Right renal cortex interstitium (tissue), 3 donors: ENCODE data around the gene PHF21B. TPM values are rescaled to one million over a fixed set of nuclear protein-coding genes. Genes with fewer than 3 reads are reported as not detected.
A peak's percentile ranks its signal among the peaks of the same experiment; 100 is the strongest.
"Not testable (repeated sequence)": the region's sequence is repeated elsewhere in the genome, so short reads cannot be mapped to it uniquely, and the experiment has no call there.

ENCODE experiments used
- DNase-seq, 3 donors: peaks; one replicate each; pipeline ENCODE4 v3.0.0-alpha.2; 2013; ENCODE audit warnings: low read depth in 3 of 3, low spot score in 2 of 3
- polyA plus RNA-seq, 3 donors: library from polyadenylated mRNA; unstranded; fragments of 120-200 nt; gene quantifications; one replicate each; pipeline ENCODE4 v1.2.1, GENCODE V29; 2013; ENCODE audit not compliant: insufficient read length in 3 of 3

The PHF21B gene
- 1 to 10 TPM; 3.0 to 4.2 (median 3.1) TPM for polyA plus RNA-seq

- DNase-seq: peak in 2 of 3 donors; percentile 60 to 65
Measured at GRCh38 chr22:45009606-45010531, at the start of gene PHF21B. TSS of gene PHF21B (minus strand) at chr22:45010005. CDS start at chr22:45009549, 456 bp downstream.

- no peak for DNase-seq
Measured at GRCh38 chr22:45059296-45059695, 49.5 kb upstream of the PHF21B start.

GRCh38 chr22:45058622-45058912, 48.8 kb upstream of the PHF21B start:
- DNase-seq: no peak

- no peak for DNase-seq
Measured at GRCh38 chr22:45055936-45056335, 46.1 kb upstream of the PHF21B start.

DNA sequence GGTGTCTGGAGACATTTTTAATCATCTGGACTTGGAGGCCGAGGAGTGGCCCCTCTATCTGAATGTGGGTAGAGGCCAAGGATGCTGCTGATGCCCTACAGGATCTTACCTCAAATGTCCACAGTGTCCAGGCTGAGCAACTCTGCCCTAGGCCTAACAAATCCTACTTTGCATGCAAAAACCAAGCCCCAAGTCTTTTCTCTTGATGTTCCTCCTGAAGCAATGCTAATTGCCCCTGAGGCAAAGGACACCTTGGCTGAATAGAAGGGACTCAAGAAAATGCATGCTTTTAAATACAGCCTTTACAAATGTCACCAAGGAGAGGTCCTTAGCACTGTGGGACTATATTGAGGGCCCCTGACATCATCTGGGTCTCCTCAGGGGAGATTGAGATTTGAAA, 43.8 kb upstream of the PHF21B start:
- DNase-seq: no peak

GRCh38 chr22:45053094-45053493, 43.3 kb upstream of the PHF21B start:
- no peak for DNase-seq

- not testable (repeated sequence) for DNase-seq
Measured at GRCh38 chr22:45052665-45053064, 42.9 kb upstream of the PHF21B start.

DNA sequence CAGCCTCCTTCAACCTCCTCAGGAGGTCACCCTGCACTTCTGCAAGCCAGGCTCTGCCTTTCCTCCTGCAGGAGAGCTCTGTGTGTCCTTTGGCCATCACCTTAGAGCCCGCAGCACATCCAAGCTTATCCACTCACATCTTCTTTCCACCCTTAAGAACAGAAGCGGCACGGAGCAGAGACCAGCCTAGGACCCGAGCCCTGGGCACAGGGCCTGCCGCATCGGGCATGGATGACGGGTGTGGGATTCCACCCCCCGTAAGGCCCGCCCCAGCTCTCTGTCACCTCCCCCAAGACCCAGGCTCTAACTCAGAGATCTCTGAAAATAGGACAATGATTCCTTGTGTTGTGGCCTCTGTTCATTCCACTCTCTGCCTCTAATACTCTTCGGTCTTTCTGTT, 42.1 kb upstream of the PHF21B start:
- no peak for DNase-seq

GRCh38 chr22:45051419-45051818, 41.6 kb upstream of the PHF21B start:
- no peak for DNase-seq

DNA sequence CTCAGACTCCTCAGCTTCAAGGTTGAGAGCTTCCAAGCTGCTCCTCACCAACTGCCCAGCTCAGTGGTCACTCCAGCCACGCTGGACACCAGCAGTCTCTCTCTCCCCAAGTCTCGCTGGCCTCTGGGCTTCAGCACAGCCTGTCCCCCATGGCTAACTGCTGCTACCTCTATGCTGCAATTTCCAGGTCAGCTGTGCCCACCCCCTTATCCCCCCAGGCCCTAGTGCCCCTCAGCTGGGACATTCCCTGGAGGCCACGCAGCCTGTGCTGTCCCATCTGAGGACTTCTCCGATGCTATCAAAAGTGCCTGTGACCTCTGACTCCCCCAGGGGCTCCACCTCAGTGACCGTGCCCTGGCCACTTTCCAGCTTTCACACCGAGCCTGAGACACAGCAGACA, 37.5 kb upstream of the PHF21B start:
- DNase-seq: no peak

- DNase-seq: no peak
Measured at GRCh38 chr22:45045208-45045607, 35.4 kb upstream of the PHF21B start.

GRCh38 chr22:45042263-45042662, 32.5 kb upstream of the PHF21B start:
- no peak for DNase-seq

GRCh38 chr22:45039133-45039532, 29.3 kb upstream of the PHF21B start:
- no peak for DNase-seq

- no peak for DNase-seq
Measured at GRCh38 chr22:45036154-45036553, 26.3 kb upstream of the PHF21B start.

DNA sequence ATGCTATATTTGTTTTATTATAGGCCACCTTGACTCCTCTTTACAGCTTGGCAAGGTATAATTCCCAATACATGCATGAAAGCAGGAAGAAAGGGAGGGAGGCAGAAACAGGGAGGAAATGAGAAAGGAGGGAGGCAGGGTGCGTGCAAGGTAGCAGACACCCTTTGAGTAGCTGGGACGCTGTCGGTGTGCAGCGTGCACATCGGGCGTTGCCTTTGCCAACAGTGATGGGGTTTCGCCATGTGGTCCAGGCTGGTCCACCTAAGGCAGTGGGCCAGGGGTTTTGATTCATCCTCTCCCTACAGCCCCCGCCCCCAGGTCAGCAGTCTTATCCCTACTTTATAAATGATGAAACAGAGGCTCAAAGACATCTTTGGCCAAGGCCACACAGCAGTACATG, 25.0 kb upstream of the PHF21B start:
- DNase-seq: no peak

DNA sequence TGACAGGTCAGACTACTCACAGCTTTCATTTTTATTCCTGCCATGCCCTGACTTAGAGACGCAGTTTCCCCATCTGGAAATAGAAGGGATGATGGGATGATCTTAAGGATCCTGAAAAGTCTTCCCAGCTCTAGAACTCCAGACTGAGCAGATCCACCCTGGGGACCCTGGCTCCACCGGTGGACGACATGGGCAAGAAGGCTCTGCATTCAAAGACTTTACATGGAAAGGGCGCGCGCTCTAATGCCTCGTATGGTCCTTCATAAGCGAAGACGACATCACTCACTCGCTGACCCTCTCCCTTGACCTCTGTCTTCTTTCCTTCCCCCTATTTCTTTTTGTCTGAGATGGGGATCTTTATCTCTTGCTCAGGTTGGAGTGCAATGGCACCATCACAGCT, 24.4 kb upstream of the PHF21B start:
- DNase-seq: no peak

DNA sequence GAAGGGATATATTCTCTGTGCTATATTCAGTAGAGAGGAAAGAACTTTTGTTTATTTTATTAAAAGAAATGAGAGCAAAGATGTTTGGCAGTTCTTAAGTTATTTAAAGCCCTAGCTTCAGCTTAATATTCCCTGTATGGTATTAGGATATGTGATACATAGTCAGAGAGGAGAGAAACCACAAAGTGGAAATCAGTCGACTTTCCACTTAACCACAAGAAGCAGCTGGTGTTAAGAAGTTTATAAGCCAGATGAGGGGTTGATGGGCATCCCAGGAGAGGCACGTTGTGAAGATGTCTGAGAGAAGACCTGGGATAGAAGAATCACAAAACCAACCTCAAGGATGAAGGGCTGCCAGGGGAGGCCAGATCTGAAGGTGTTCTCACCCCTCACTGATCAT, 23.3 kb upstream of the PHF21B start:
- no peak for DNase-seq

DNA sequence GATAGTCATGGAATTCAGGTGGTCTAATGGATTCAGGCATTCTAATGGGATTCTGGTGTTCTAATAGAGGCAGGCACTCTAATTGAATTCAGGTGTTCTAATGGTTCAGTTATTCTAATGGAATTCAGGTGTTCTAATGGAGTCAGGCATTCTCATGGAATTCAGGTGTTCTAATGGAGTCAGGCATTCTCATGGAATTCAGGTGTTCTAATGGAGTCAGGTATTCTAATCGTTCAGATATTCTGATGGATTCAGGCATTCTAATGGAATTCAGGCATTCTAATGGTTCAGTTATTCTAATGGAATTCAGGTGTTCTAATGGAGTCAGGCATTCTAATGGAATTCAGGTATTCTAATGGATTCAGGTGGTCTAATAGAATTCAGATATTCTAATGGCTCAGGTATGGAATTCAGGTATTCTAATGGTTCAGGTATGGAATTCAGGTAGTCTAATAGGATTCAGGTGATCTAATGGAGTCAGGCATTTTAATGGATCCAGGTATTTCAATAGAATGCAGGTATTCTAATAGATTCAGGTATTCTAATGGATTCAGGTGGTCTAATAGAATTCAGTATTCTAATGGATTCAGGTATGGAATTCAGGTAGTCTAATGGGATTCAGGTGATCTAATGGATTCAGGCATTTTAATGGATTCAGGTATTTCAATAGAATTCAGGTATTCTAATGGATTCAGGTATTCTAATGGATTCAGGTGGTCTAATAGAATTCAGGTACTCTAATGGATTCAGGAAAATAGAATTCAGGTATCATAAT, 22.0 kb upstream of the PHF21B start:
- DNase-seq: no peak

- no peak for DNase-seq
Measured at GRCh38 chr22:45029501-45029900, 19.7 kb upstream of the PHF21B start.

DNA sequence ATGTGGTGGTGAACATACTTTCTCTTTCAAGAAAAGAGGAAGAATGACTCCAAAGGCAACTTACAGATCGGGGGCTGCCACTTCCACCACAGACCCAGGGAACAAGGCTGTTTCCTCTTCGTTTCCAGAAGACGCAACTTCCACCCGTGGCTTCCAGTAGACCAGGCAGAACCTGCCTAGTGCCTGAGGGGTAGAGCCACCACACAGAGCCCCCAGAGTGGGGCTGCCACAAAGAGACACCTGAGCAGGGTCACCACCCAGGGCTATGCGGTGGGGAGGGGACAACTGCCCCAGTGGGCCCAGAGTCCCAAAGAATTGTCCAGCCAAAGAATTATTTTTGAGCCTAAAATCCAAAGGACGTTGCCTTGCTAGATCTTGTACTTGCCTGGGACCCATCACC, 16.7 kb upstream of the PHF21B start:
- DNase-seq: no peak

DNA sequence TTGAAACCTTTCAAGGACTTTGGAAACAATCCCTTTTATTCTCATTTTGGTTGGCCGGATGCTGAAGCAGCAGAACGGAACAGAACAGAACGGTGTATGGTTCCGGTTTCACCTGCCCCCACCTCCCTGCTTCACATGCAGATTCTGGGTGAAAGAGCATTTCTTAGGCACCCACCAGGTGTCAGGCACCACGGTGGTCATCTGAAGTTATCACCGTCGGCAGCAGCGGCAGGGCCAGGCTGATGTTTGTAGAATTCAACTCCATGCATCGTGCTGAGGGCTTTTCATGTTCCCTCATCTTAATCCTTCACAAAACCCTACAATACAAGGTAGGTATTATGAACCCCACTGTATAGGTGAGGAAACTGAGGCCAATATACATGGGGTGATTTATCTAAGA, 13.6 kb upstream of the PHF21B start:
- no peak for DNase-seq
